ENCODE data around the gene CACUL1.

Gene CACUL1

GRCh38 chr10:118732245-118733165 is 22.3 kb downstream of the CACUL1 start:
- no peak for DNase-seq (ENCODE audit: low read depth in 2 of 2)

GRCh38 chr10:118730756-118731456 is 23.9 kb downstream of the CACUL1 start:
- no peak for DNase-seq (ENCODE audit: low read depth in 2 of 2)

GRCh38 chr10:118729641-118730258 is 25.0 kb downstream of the CACUL1 start:
- DNase-seq (ENCODE audit: low read depth in 2 of 2): no peak

- DNase-seq (ENCODE audit: low read depth in 2 of 2): no peak
Observed at GRCh38 chr10:118729200-118729599, 25.6 kb downstream of the CACUL1 start.

GRCh38 chr10:118725886-118726500 is 28.8 kb downstream of the CACUL1 start:
- no peak for DNase-seq (ENCODE audit: low read depth in 2 of 2)

GRCh38 chr10:118723466-118723865 is 31.3 kb downstream of the CACUL1 start:
- no peak for DNase-seq (ENCODE audit: low read depth in 2 of 2)

GRCh38 chr10:118721539-118721876 is 33.3 kb downstream of the CACUL1 start:
- DNase-seq (ENCODE audit: low read depth in 2 of 2): no peak

- peak; percentile 23 to 38 for DNase-seq (ENCODE audit: low read depth in 2 of 2)
Observed at GRCh38 chr10:118720685-118721538, 33.9 kb downstream of the CACUL1 start.

- no peak for DNase-seq (ENCODE audit: low read depth in 2 of 2)
Observed at GRCh38 chr10:118714366-118714765, 40.4 kb downstream of the CACUL1 start.

GRCh38 chr10:118712930-118713634 is 41.7 kb downstream of the CACUL1 start:
- DNase-seq (ENCODE audit: low read depth in 2 of 2): no peak

GRCh38 chr10:118712080-118712479 is 42.7 kb downstream of the CACUL1 start:
- DNase-seq (ENCODE audit: low read depth in 2 of 2): no peak

GRCh38 chr10:118710487-118710886 is 44.3 kb downstream of the CACUL1 start:
- DNase-seq (ENCODE audit: low read depth in 2 of 2): no peak

GRCh38 chr10:118708571-118708970 is 46.2 kb downstream of the CACUL1 start:
- no peak for DNase-seq (ENCODE audit: low read depth in 2 of 2)

GRCh38 chr10:118704711-118705110 is 50.1 kb downstream of the CACUL1 start:
- DNase-seq (ENCODE audit: low read depth in 2 of 2): no peak

- no peak for DNase-seq (ENCODE audit: low read depth in 2 of 2)
Observed at GRCh38 chr10:118701529-118702323, 53.0 kb downstream of the CACUL1 start.

- DNase-seq (ENCODE audit: low read depth in 2 of 2): peak; percentile 50 to 57
Observed at GRCh38 chr10:118698421-118698820, 56.3 kb downstream of the CACUL1 start.

GRCh38 chr10:118694848-118695247 is 59.9 kb downstream of the CACUL1 start:
- DNase-seq (ENCODE audit: low read depth in 2 of 2): no peak

- no peak for DNase-seq (ENCODE audit: low read depth in 2 of 2)
Observed at GRCh38 chr10:118692872-118693271, 61.9 kb downstream of the CACUL1 start.

GRCh38 chr10:118689070-118689858 is 65.5 kb downstream of the CACUL1 start:
- DNase-seq (ENCODE audit: low read depth in 2 of 2): no peak
